Neural cell (in vitro differentiated cells): Measurements from ENCODE around the gene OR5H1. TPM values are rescaled to one million over a fixed set of nuclear protein-coding genes. Genes with fewer than 3 reads are reported as not detected.

Experiments
- H2AFZ ChIP-seq: fragments of 200-600, 300-800 bp; sonication (generic), shearing (Covaris generic); 2 replicates; pipeline ENCODE4 v1.6.0; 2014; ENCODE audit warnings: low read depth, mild to moderate bottlenecking, antibody characterized with exemption, low read length, moderate library complexity
- H3F3A ChIP-seq: fragments of 200-600 bp; shearing (Covaris generic); 2 replicates; pipeline ENCODE4 v1.6.1; 2016; ENCODE audit warnings: mild to moderate bottlenecking, moderate library complexity, mixed read lengths, antibody characterized with exemption, low read length; ENCODE audit not compliant: insufficient read depth, poor library complexity, severe bottlenecking
- H3K27ac ChIP-seq: fragments of 200-600, 300-800 bp; sonication (generic), shearing (Covaris generic); 2 replicates; pipeline ENCODE4 v1.5.1; 2014; ENCODE audit warnings: mild to moderate bottlenecking, low read length, moderate library complexity
- H3K27me3 ChIP-seq: fragments of 300-800, 200-600 bp; sonication (generic), shearing (Covaris generic); 2 replicates; pipeline ENCODE4 v1.6.0; 2014; ENCODE audit warnings: mild to moderate bottlenecking, low read depth, low read length, moderate library complexity; ENCODE audit not compliant: insufficient read depth
- H3K36me3 ChIP-seq: fragments of 300-800, 200-600 bp; sonication (generic), shearing (Covaris generic); 2 replicates; pipeline ENCODE4 v1.5.1; 2014; ENCODE audit warnings: mild to moderate bottlenecking, antibody characterized with exemption, low read length, moderate library complexity; ENCODE audit not compliant: insufficient read depth
- H3K4me2 ChIP-seq: fragments of 300-800, 200-600 bp; sonication (generic), shearing (Covaris generic); 2 replicates; pipeline ENCODE4 v1.6.0; 2014; ENCODE audit warnings: mild to moderate bottlenecking, low read length
- H3K4me3 ChIP-seq: fragments of 300-800, 200-600 bp; sonication (generic), shearing (Covaris generic); 2 replicates; pipeline ENCODE4 v1.5.1; 2014; ENCODE audit warnings: mild to moderate bottlenecking, low read length, moderate library complexity
- H3K79me2 ChIP-seq: fragments of 200-600 bp; shearing (Covaris generic); replicated peaks from 2 replicates; pipeline ENCODE4 v1.6.0; 2014; ENCODE audit warnings: mild to moderate bottlenecking, low read length, moderate library complexity; ENCODE audit not compliant: insufficient read depth
- H3K9ac ChIP-seq: fragments of 300-800, 200-600 bp; sonication (generic), shearing (Covaris generic); 2 replicates; pipeline ENCODE4 v1.6.1; 2016; ENCODE audit warnings: mild to moderate bottlenecking, low read length, mixed read lengths
- H3K9me2 ChIP-seq: fragments of 200-600 bp; shearing (Covaris generic); 2 replicates; pipeline ENCODE4 v1.6.1; 2016; ENCODE audit warnings: mild to moderate bottlenecking, low read length, mixed read lengths; ENCODE audit not compliant: insufficient read depth
- H3K9me3 ChIP-seq: fragments of 200-600, 300-800 bp; sonication (generic), shearing (Covaris generic); 2 replicates; pipeline ENCODE4 v1.6.1; 2016; ENCODE audit warnings: mild to moderate bottlenecking, mixed run types, low read length, moderate library complexity, mixed read lengths
- H4K20me1 ChIP-seq: fragments of 200-600 bp; shearing (Covaris generic); 2 replicates; pipeline ENCODE4 v1.6.1; 2016; ENCODE audit warnings: mild to moderate bottlenecking, mixed run types; ENCODE audit not compliant: insufficient read depth
- EP300 ChIP-seq: fragments of 450-650 bp; conservative IDR thresholded peaks from 2 replicates; pipeline ENCODE4 v1.6.1; 2014; ENCODE audit warnings: antibody characterized with exemption, mild to moderate bottlenecking, moderate library complexity; ENCODE audit not compliant: poor library complexity, severe bottlenecking
- EZH2 ChIP-seq: fragments of 200-600, 300-800 bp; shearing (Covaris generic), sonication (generic); IDR thresholded peaks from 2 replicates; pipeline ENCODE4 v1.6.1; 2014; ENCODE audit warnings: antibody characterized with exemption, low read length, borderline replicate concordance, mild to moderate bottlenecking; ENCODE audit not compliant: insufficient read depth, poor library complexity, severe bottlenecking
- MXI1 ChIP-seq: fragments of 450-650 bp; conservative IDR thresholded peaks from 2 replicates; pipeline ENCODE4 v1.6.1; 2014; ENCODE audit warnings: antibody characterized with exemption, mild to moderate bottlenecking; ENCODE audit not compliant: poor library complexity, severe bottlenecking
- POLR2AphosphoS5 ChIP-seq: IDR thresholded peaks from 2 replicates; pipeline ENCODE4 v1.6.1; 2012
- RAD21 ChIP-seq: fragments of 450-650 bp; conservative IDR thresholded peaks from 2 replicates; pipeline ENCODE4 v1.6.1; 2014; ENCODE audit warnings: antibody characterized with exemption, mild to moderate bottlenecking, moderate library complexity
- SMC3 ChIP-seq: fragments of 450-650 bp; conservative IDR thresholded peaks from 2 replicates; pipeline ENCODE4 v1.6.1; 2014; ENCODE audit warnings: antibody characterized with exemption, mild to moderate bottlenecking, moderate library complexity; ENCODE audit not compliant: poor library complexity
- TAF1 ChIP-seq: IDR thresholded peaks from 2 replicates; pipeline ENCODE4 v1.6.1; 2012; ENCODE audit warnings: low read depth
- polyA plus RNA-seq: library from polyadenylated mRNA; depleted of rRNA; stranded (reverse); fragments of >200 nt; gene quantifications from 2 replicates; pipeline ENCODE4 v1.2.3, GENCODE V29; 2014
- TF ChIP-seq, protein P1 (sequence below): fragments of 450-650 bp; IDR thresholded peaks from 2 replicates; pipeline ENCODE4 v1.5.1; 2014; ENCODE audit warnings: antibody characterized with exemption, mild to moderate bottlenecking, moderate library complexity; ENCODE audit not compliant: poor library complexity, severe bottlenecking
- TF ChIP-seq, protein P2 (sequence below): IDR thresholded peaks from 2 replicates; pipeline ENCODE4 v1.6.1; 2012; ENCODE audit warnings: borderline replicate concordance

Gene OR5H1
- polyA plus RNA-seq, 1 donor from 2014 or later, result not detected

DNA sequence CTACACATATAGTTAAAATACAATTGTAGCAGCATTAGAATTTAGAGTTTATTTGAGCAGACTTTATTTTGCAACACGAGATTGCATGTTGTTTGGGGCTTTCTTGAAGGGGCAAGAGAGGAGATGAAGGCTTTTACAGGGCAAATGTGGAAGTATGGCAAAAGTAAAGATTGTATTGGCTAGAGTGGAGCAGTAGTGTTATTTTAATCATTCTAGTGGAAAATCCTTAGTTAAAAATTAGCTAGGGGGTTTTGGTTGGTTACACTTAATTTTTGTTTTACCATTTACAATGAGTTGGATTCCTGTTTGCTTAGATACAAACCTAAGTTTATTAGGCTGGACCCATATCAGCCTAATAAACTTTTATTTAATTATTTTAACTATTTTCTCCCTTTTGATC lies 40.5 kb downstream of the OR5H1 start:
- H3K79me2 ChIP-seq, result no peaks in the 10 kb centered on the region
- no peak for TF ChIP-seq TAF1
- TF ChIP-seq POLR2AphosphoS5, result no peak
- TF ChIP-seq, protein P1, sequence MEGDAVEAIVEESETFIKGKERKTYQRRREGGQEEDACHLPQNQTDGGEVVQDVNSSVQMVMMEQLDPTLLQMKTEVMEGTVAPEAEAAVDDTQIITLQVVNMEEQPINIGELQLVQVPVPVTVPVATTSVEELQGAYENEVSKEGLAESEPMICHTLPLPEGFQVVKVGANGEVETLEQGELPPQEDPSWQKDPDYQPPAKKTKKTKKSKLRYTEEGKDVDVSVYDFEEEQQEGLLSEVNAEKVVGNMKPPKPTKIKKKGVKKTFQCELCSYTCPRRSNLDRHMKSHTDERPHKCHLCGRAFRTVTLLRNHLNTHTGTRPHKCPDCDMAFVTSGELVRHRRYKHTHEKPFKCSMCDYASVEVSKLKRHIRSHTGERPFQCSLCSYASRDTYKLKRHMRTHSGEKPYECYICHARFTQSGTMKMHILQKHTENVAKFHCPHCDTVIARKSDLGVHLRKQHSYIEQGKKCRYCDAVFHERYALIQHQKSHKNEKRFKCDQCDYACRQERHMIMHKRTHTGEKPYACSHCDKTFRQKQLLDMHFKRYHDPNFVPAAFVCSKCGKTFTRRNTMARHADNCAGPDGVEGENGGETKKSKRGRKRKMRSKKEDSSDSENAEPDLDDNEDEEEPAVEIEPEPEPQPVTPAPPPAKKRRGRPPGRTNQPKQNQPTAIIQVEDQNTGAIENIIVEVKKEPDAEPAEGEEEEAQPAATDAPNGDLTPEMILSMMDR, result no peak
- TF ChIP-seq SMC3, result no peak
- TF ChIP-seq, protein P2, sequence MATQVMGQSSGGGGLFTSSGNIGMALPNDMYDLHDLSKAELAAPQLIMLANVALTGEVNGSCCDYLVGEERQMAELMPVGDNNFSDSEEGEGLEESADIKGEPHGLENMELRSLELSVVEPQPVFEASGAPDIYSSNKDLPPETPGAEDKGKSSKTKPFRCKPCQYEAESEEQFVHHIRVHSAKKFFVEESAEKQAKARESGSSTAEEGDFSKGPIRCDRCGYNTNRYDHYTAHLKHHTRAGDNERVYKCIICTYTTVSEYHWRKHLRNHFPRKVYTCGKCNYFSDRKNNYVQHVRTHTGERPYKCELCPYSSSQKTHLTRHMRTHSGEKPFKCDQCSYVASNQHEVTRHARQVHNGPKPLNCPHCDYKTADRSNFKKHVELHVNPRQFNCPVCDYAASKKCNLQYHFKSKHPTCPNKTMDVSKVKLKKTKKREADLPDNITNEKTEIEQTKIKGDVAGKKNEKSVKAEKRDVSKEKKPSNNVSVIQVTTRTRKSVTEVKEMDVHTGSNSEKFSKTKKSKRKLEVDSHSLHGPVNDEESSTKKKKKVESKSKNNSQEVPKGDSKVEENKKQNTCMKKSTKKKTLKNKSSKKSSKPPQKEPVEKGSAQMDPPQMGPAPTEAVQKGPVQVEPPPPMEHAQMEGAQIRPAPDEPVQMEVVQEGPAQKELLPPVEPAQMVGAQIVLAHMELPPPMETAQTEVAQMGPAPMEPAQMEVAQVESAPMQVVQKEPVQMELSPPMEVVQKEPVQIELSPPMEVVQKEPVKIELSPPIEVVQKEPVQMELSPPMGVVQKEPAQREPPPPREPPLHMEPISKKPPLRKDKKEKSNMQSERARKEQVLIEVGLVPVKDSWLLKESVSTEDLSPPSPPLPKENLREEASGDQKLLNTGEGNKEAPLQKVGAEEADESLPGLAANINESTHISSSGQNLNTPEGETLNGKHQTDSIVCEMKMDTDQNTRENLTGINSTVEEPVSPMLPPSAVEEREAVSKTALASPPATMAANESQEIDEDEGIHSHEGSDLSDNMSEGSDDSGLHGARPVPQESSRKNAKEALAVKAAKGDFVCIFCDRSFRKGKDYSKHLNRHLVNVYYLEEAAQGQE, result no peak
- no peak for TF ChIP-seq EZH2
- no peak for TF ChIP-seq MXI1
- no peak for TF ChIP-seq RAD21
- TF ChIP-seq EP300, result no peak

DNA sequence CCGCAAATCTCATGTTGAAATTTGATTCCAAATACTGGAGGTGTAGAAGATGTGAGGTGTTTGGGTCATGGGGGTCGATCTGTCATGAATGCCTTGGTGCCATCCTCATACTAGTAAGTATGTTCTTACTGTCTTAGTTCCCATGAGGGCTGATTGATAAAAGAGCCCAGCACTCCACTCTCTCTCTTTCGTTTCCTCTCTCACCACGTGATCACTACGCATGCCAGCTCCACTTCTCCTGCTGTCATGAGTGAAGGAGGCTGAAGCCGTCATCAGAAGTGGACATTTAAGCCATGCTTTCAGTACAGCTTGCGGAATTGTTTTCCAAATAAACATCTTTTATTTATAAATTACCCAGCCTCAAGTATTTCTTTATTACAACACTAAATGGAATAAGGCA lies 42.1 kb downstream of the OR5H1 start:
- Histone ChIP-seq H3K36me3 (no peaks in the 10 kb centered on the region), H4K20me1 (no peaks in the 10 kb centered on the region), H3F3A (no peaks in the 10 kb centered on the region), H2AFZ (no peak overlapping the region), H3K4me3 (no peak overlapping the region), H3K27ac (no peak overlapping the region), H3K9me3 (no peaks in the 10 kb centered on the region), H3K9me2 (no peaks in the 10 kb centered on the region), H3K27me3 (no peaks in the 10 kb centered on the region), H3K9ac (no peak overlapping the region), H3K4me2 (no peak overlapping the region), H3K79me2 (no peaks in the 10 kb centered on the region)
- TF ChIP-seq, protein P1, result no peak
- TF ChIP-seq EZH2 (no peak), TAF1 (no peak), EP300 (no peak), MXI1 (no peak), SMC3 (no peak), RAD21 (no peak), POLR2AphosphoS5 (no peak)
- TF ChIP-seq, protein P2, result no peak

More for the DNA sequence above, 40.5 kb downstream of the OR5H1 start:
- H3K9ac ChIP-seq, result no peak overlapping the region
- H4K20me1 ChIP-seq, result no peaks in the 10 kb centered on the region
- no peak overlapping the region for H3K4me2 ChIP-seq
- H3K4me3 ChIP-seq, result no peak overlapping the region
- no peaks in the 10 kb centered on the region for H3K36me3 ChIP-seq
- no peaks in the 10 kb centered on the region for H3K9me3 ChIP-seq
- no peaks in the 10 kb centered on the region for H3F3A ChIP-seq
- no peaks in the 10 kb centered on the region for H3K9me2 ChIP-seq
- H2AFZ ChIP-seq, result no peak overlapping the region
- no peak overlapping the region for H3K27ac ChIP-seq
- no peaks in the 10 kb centered on the region for H3K27me3 ChIP-seq
